KMS-11 (cell line): ENCODE results near the gene FRAT2.
A peak's percentile ranks its signal among the peaks of the same experiment; 100 is the strongest.

Source experiments
- H2AFZ ChIP-seq: fragments of 200-600 bp; sonication (generic); 2 replicates; pipeline ENCODE4 v1.6.1; 2016; ENCODE audit warnings: antibody characterized with exemption, mixed run types, low read depth
- H3K27ac ChIP-seq: fragments of 200-600 bp; sonication (generic); 2 replicates; pipeline ENCODE4 v1.6.1; 2016; ENCODE audit warnings: mild to moderate bottlenecking, mixed run types
- H3K27me3 ChIP-seq: fragments of 200-600 bp; sonication (generic); 2 replicates; pipeline ENCODE4 v1.6.1; 2017; ENCODE audit warnings: mild to moderate bottlenecking, low read depth, mixed run types, moderate library complexity; ENCODE audit not compliant: insufficient read depth
- H3K36me3 ChIP-seq: fragments of 200-600 bp; sonication (generic); 2 replicates; pipeline ENCODE4 v1.6.1; 2017; ENCODE audit warnings: mild to moderate bottlenecking, mixed run types; ENCODE audit not compliant: insufficient read depth
- H3K4me1 ChIP-seq: fragments of 200-600 bp; sonication (generic); 2 replicates; pipeline ENCODE4 v1.6.1; 2016; ENCODE audit warnings: mild to moderate bottlenecking, low read depth, mixed run types; ENCODE audit not compliant: poor library complexity, severe bottlenecking
- H3K4me2 ChIP-seq: fragments of 200-600 bp; sonication (generic); 2 replicates; pipeline ENCODE4 v1.7.0; 2016; ENCODE audit warnings: mild to moderate bottlenecking, mixed run types
- H3K4me3 ChIP-seq: fragments of 200-600 bp; sonication (generic); IDR thresholded peaks from 2 replicates; pipeline ENCODE4 v1.6.1; 2017; ENCODE audit warnings: low read depth, low read length, mixed read lengths; ENCODE audit not compliant: insufficient read depth
- H3K79me2 ChIP-seq: fragments of 200-600 bp; sonication (generic); 2 replicates; pipeline ENCODE4 v1.6.1; 2016; ENCODE audit warnings: low read depth, mixed run types; ENCODE audit not compliant: insufficient read depth
- H3K9ac ChIP-seq: fragments of 200-600 bp; sonication (generic); 2 replicates; pipeline ENCODE4 v1.6.1; 2016; ENCODE audit warnings: mild to moderate bottlenecking, mixed run types
- H4K20me1 ChIP-seq: fragments of 200-600 bp; sonication (generic); 2 replicates; pipeline ENCODE4 v1.6.1; 2016; ENCODE audit warnings: mild to moderate bottlenecking, mixed run types; ENCODE audit not compliant: insufficient read depth
- TF ChIP-seq, protein P1 (sequence below): fragments of 200-600 bp; sonication (generic); conservative IDR thresholded peaks from 2 replicates; pipeline ENCODE4 v1.6.1; 2017; ENCODE audit warnings: low read depth, mild to moderate bottlenecking, antibody characterized with exemption, low read length, moderate library complexity, mixed read lengths

FRAT2 gene

GRCh38 chr10:97336446-97336845 is 1.9 kb upstream of the FRAT2 start:
- peaks cover 25% of the 10 kb centered on the region for H3K79me2 ChIP-seq
- peaks cover 9% of the 10 kb centered on the region for H3K4me1 ChIP-seq
- H3K4me3 ChIP-seq, result no peak overlapping the region
- TF ChIP-seq, protein P1, sequence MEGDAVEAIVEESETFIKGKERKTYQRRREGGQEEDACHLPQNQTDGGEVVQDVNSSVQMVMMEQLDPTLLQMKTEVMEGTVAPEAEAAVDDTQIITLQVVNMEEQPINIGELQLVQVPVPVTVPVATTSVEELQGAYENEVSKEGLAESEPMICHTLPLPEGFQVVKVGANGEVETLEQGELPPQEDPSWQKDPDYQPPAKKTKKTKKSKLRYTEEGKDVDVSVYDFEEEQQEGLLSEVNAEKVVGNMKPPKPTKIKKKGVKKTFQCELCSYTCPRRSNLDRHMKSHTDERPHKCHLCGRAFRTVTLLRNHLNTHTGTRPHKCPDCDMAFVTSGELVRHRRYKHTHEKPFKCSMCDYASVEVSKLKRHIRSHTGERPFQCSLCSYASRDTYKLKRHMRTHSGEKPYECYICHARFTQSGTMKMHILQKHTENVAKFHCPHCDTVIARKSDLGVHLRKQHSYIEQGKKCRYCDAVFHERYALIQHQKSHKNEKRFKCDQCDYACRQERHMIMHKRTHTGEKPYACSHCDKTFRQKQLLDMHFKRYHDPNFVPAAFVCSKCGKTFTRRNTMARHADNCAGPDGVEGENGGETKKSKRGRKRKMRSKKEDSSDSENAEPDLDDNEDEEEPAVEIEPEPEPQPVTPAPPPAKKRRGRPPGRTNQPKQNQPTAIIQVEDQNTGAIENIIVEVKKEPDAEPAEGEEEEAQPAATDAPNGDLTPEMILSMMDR, result no peak
- H3K9ac ChIP-seq, result no peak overlapping the region
- H3K27me3 ChIP-seq, result no peaks in the 10 kb centered on the region; the same call in 1 of the 2 replicates
- H3K4me2 ChIP-seq, result no peak overlapping the region
- H3K36me3 ChIP-seq, result no peaks in the 10 kb centered on the region
- no peak overlapping the region for H2AFZ ChIP-seq
- no peaks in the 10 kb centered on the region for H4K20me1 ChIP-seq
- H3K27ac ChIP-seq, result no peak overlapping the region

GRCh38 chr10:97336006-97336405 is 1.5 kb upstream of the FRAT2 start:
- Histone ChIP-seq H4K20me1 (no peaks in the 10 kb centered on the region), H2AFZ (no peak overlapping the region), H3K79me2 (peaks cover 30% of the 10 kb centered on the region), H3K27ac (no peak overlapping the region), H3K4me1 (peaks cover 14% of the 10 kb centered on the region), H3K36me3 (no peaks in the 10 kb centered on the region), H3K4me3 (no peak overlapping the region), H3K4me2 (no peak overlapping the region), H3K9ac (no peak overlapping the region), H3K27me3 (no peaks in the 10 kb centered on the region; the same call in 1 of the 2 replicates)
- TF ChIP-seq, protein P1, result no peak

DNA sequence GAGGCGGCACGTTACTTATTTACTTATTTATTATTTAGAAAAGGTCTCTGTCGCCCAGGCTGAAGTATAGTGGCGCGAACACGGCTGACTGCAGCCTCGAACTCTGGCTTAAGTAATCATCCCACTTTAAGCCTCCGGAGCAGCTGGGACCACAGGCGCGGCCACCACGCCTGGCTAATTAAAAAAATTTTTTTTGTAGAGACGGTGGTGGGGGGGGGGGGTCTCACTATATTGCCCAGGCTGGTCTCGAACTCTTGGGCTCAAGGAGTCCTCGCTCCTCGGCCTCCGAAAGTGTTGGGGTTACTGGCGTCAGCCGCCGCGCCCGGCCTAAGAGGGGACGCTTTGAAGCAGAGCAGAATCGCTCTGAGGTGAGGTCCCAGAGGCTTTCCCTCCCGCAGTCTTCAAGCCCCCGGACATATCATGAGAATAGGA is 675 bp upstream of the FRAT2 start:
- Histone ChIP-seq H2AFZ (peak overlapping the region; percentile 81), H3K27ac (peak overlapping the region; percentile 73; the same call in 1 of the 2 replicates), H3K27me3 (no peaks in the 10 kb centered on the region; the same call in 1 of the 2 replicates), H3K4me3 (no peak overlapping the region), H3K9ac (peak overlapping the region; percentile 92), H3K79me2 (peaks cover 38% of the 10 kb centered on the region), H3K4me1 (peaks cover 22% of the 10 kb centered on the region), H4K20me1 (no peaks in the 10 kb centered on the region), H3K36me3 (no peaks in the 10 kb centered on the region), H3K4me2 (peak overlapping the region; percentile 63; the same call in 1 of the 2 replicates)
- TF ChIP-seq, protein P1, result no peak

GRCh38 chr10:97333601-97334369 is 744 bp downstream of the FRAT2 start:
- Histone ChIP-seq H3K27ac (peak overlapping the region; percentile 92), H3K36me3 (no peaks in the 10 kb centered on the region), H3K4me2 (peak overlapping the region; percentile 96), H3K79me2 (peaks cover 42% of the 10 kb centered on the region), H2AFZ (peak overlapping the region; percentile 29), H3K9ac (peak overlapping the region; percentile 92), H3K4me1 (peaks cover 36% of the 10 kb centered on the region), H3K4me3 (no peak overlapping the region), H3K27me3 (no peaks in the 10 kb centered on the region; the same call in 1 of the 2 replicates), H4K20me1 (no peaks in the 10 kb centered on the region)
- TF ChIP-seq, protein P1, result 0 out of 2 replicates have a peak, but pooled peaks have one; percentile 10
